Heart left ventricle (tissue), 13 donors: ENCODE results near the gene BMPR1A.

ENCODE experiments used
- POLR2A ChIP-seq, 2 donors: fragments of 450-650 bp; IDR thresholded peaks; one replicate each; pipeline ENCODE4 v1.6.1; 2017; ENCODE audit warnings: antibody characterized with exemption in 2 of 2, mild to moderate bottlenecking in 2 of 2, moderate library complexity in 2 of 2
- TF ChIP-seq, protein P1 (sequence below), 12 donors: fragments of 200-600 bp; sonication (generic) in 4 of 12; IDR thresholded peaks; one replicate each; pipeline versions ENCODE4 v1.5.0 to v1.8.0; 2018 to 2022; ENCODE audit warnings: antibody characterized with exemption in 12 of 12, mild to moderate bottlenecking in 5 of 12
- donor health status: ischemic (EF 13 %, LVEDD 7.1; RV severe dilation, severe dysfunction).
- donor health status: DM: no; HTN: yes; CAD: no.
- donor health status: DM: no; HTN: no; CAD: no.
- donor health status: ischemic (EF 25% LVEDD 6.9; RV normal size, moderate dysfunction).
- donor health status: ischemic (EF 25% LVEDD 5.7; RV mildly dilated, moderate dysfunction).
- donor health status: ischemic (EF 35%, LVEDD 5.7; RV mildly dilated, moderate dysfunction).
- donor health status: nonischemic (EF 11% LVEDD 7.7; RV severe dilation, severe dysfunction).
- donor health status: DM: yes; HTN: yes; CAD: no.
- donor health status: PGD.
- donor health status: ischemic (EF 29% LVEDD 5.4; RV normal size, mild dysfunction).
- donor health status: nonischemic (EF 23%, LVEDD 6.1; RV moderate dilation, normal function).

DNA sequence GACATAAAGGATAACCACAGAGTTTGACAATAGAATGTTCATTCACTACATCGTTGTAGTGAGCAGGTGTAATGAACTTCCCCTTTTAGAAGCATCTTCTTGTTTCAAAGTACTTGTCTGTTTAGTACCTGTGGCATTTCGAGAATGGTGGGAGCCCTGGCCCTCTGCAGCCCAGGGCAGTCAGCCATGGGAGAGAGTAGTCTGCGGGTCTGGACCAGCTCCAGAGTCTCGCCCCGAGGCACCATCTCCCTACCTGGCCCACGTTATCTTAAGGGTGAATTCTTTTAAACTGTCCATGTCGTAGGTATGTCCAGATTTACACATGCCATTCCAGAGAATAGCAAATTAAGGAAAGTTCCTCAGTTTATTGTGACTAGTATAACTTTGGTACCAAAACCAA lies 99.7 kb downstream of the BMPR1A start:
- TF ChIP-seq, protein P1, sequence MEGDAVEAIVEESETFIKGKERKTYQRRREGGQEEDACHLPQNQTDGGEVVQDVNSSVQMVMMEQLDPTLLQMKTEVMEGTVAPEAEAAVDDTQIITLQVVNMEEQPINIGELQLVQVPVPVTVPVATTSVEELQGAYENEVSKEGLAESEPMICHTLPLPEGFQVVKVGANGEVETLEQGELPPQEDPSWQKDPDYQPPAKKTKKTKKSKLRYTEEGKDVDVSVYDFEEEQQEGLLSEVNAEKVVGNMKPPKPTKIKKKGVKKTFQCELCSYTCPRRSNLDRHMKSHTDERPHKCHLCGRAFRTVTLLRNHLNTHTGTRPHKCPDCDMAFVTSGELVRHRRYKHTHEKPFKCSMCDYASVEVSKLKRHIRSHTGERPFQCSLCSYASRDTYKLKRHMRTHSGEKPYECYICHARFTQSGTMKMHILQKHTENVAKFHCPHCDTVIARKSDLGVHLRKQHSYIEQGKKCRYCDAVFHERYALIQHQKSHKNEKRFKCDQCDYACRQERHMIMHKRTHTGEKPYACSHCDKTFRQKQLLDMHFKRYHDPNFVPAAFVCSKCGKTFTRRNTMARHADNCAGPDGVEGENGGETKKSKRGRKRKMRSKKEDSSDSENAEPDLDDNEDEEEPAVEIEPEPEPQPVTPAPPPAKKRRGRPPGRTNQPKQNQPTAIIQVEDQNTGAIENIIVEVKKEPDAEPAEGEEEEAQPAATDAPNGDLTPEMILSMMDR (IDR thresholded peaks at IDR 0.05): no peak
- TF ChIP-seq POLR2A (IDR thresholded peaks at IDR 0.05): no peak
